SU-DHL-6 (cell line): ENCODE results near the gene REXO2.

Experiments
- CTCF ChIP-seq: fragments of 200-600 bp; sonication (generic); IDR thresholded peaks from one replicate; pipeline ENCODE4 v1.5.1; 2017; ENCODE audit warnings: antibody characterized with exemption, mild to moderate bottlenecking, low read length, moderate library complexity; ENCODE audit not compliant: insufficient read depth, poor library complexity, severe bottlenecking
- EZH2phosphoT487 ChIP-seq: fragments of 200-600 bp; sonication (generic), shearing (Covaris generic); conservative IDR thresholded peaks from 2 replicates; pipeline ENCODE4 v1.6.1; 2018; ENCODE audit warnings: mild to moderate bottlenecking, antibody characterized with exemption, low read length, moderate library complexity, mixed read lengths

GRCh38 chr11:114448749-114449482 lies 9.6 kb downstream of the REXO2 start:
- TF ChIP-seq CTCF (no peak), EZH2phosphoT487 (no peak)
